Measurements from ENCODE around the gene LUC7L3.

The LUC7L3 gene

GRCh38 chr17:50728881-50729765 is 9.7 kb downstream of the LUC7L3 start:
- ChIA-PET POLR2A (ENCODE audit: low non-redundant PET) (no interaction called here), CTCF (no interaction called here)
- TF ChIP-seq CTCF (conservative IDR thresholded peaks at IDR 0.05; ENCODE audit: low read depth), result no peak
- no peak for DNase-seq (ENCODE audit: low spot score)
- peak overlapping the region; percentile 36; the same call in 1 of the 2 replicates for H3K27ac ChIP-seq

- TF ChIP-seq CTCF (conservative IDR thresholded peaks at IDR 0.05; ENCODE audit: low read depth), result no peak
- no peak for DNase-seq (ENCODE audit: low spot score)
- POLR2A ChIA-PET (ENCODE audit: low non-redundant PET), result no interaction called here
- no peak overlapping the region for H3K27ac ChIP-seq
- CTCF ChIA-PET, result interaction anchor here (0.9 kb wide), 1 partner anchor 20 kb away, joined by 4 read pairs; no protein-coding TSS in a partner anchor
Observed at GRCh38 chr17:50731575-50732460, 12.4 kb downstream of the LUC7L3 start.

GRCh38 chr17:50735287-50735686 is 15.9 kb downstream of the LUC7L3 start:
- CTCF ChIA-PET, result no interaction called here
- no peak for DNase-seq (ENCODE audit: low spot score)
- POLR2A ChIA-PET (ENCODE audit: low non-redundant PET), result no interaction called here
- no peak for TF ChIP-seq CTCF (conservative IDR thresholded peaks at IDR 0.05; ENCODE audit: low read depth)
- H3K27ac ChIP-seq, result peak overlapping the region; percentile 37

- no peak overlapping the region for H3K27ac ChIP-seq
- CTCF ChIA-PET, result no interaction called here
- TF ChIP-seq CTCF (conservative IDR thresholded peaks at IDR 0.05; ENCODE audit: low read depth), result no peak
- POLR2A ChIA-PET (ENCODE audit: low non-redundant PET), result no interaction called here
- no peak for DNase-seq (ENCODE audit: low spot score)
Observed at GRCh38 chr17:50737118-50737698, 17.8 kb downstream of the LUC7L3 start.

GRCh38 chr17:50739098-50739497 is 19.7 kb downstream of the LUC7L3 start:
- CTCF ChIA-PET, result no interaction called here
- TF ChIP-seq CTCF (conservative IDR thresholded peaks at IDR 0.05; ENCODE audit: low read depth), result no peak
- H3K27ac ChIP-seq, result no peak overlapping the region
- no peak for DNase-seq (ENCODE audit: low spot score)
- POLR2A ChIA-PET (ENCODE audit: low non-redundant PET), result no interaction called here

- H3K27ac ChIP-seq, result no peak overlapping the region
- ChIA-PET POLR2A (ENCODE audit: low non-redundant PET) (no interaction called here), CTCF (no interaction called here)
- DNase-seq (ENCODE audit: low spot score), result no peak
- TF ChIP-seq CTCF (conservative IDR thresholded peaks at IDR 0.05; ENCODE audit: low read depth), result no peak
Observed at GRCh38 chr17:50745631-50746030, 26.2 kb downstream of the LUC7L3 start.

Measured in RWPE1 (cell line).